Stimulated activated memory B cell treated with anti-CD40 and anti-IgM and Interleukin-4, amounts not matched to agents 10 μg/mL and 1 μg/mL and 100 μg/mL, for 72 hours (primary cell): ENCODE measurements around the gene ERICH6.

ENCODE experiments used
- ATAC-seq: fragments of 150-1000 bp; cut with Tn5 transposase; 2 replicates; pipeline ENCODE4 v1.10.0; 2021
- H3K27ac Mint-ChIP-seq: one replicate; pipeline ENCODE4 v1.8.0; 2022; ENCODE audit warnings: mild to moderate bottlenecking, mixed read lengths
- H3K27me3 Mint-ChIP-seq: one replicate; pipeline ENCODE4 v1.8.0; 2022; ENCODE audit warnings: mixed read lengths
- H3K36me3 Mint-ChIP-seq: one replicate; pipeline ENCODE4 v1.8.0; 2022; ENCODE audit warnings: mixed read lengths
- H3K4me1 Mint-ChIP-seq: one replicate; pipeline ENCODE4 v1.8.0; 2022; ENCODE audit warnings: mixed read lengths
- H3K4me3 Mint-ChIP-seq: one replicate; pipeline ENCODE4 v1.8.0; 2022; ENCODE audit warnings: mild to moderate bottlenecking, moderate library complexity, mixed read lengths
- H3K9me3 Mint-ChIP-seq: one replicate; pipeline ENCODE4 v1.8.0; 2022; ENCODE audit warnings: mixed read lengths

ERICH6 gene

DNA sequence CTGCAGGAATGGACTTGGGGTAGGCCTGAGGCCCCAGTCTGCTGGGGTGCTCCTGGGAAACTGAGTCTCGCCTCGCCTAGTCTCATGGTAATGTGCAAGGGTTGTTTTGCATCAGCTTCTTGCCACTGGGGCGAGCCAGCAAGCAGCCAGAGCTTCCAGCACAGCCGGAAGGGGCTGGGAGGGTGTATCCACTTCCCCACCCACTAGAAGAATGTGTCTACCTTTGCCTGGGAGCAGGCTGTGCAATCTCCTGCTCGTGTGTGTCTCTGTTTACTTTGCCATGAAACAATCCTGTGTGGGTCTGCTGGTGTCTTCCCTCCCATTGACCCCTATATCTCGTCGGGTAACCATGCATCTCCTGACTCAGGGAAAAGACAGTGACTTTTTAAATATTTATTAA, 21.8 kb upstream of the ERICH6 start:
- no peaks in the 10 kb centered on the region for H3K36me3 Mint-ChIP-seq
- no peaks in the 10 kb centered on the region for H3K27me3 Mint-ChIP-seq

GRCh38 chr3:150723946-150724345, 20.2 kb upstream of the ERICH6 start:
- Mint-ChIP-seq H3K27ac (no peak overlapping the region), H3K4me1 (peaks cover 15% of the 10 kb centered on the region)
- ATAC-seq = no peak

More for the DNA sequence above, 21.8 kb upstream of the ERICH6 start:
- Mint-ChIP-seq H3K9me3 (no peaks in the 10 kb centered on the region), H3K4me3 (no peak overlapping the region), H3K27ac (no peak overlapping the region), H3K4me1 (peaks cover 15% of the 10 kb centered on the region)
- ATAC-seq = no peak

GRCh38 chr3:150722267-150722666, 18.5 kb upstream of the ERICH6 start:
- Mint-ChIP-seq H3K27me3 (no peaks in the 10 kb centered on the region), H3K4me3 (no peak overlapping the region), H3K27ac (no peak overlapping the region), H3K9me3 (no peaks in the 10 kb centered on the region), H3K4me1 (peaks cover 15% of the 10 kb centered on the region), H3K36me3 (no peaks in the 10 kb centered on the region)
- ATAC-seq = no peak

More at GRCh38 chr3:150723946-150724345, 20.2 kb upstream of the ERICH6 start:
- H3K27me3 Mint-ChIP-seq = no peaks in the 10 kb centered on the region
- no peaks in the 10 kb centered on the region for H3K9me3 Mint-ChIP-seq
- no peak overlapping the region for H3K4me3 Mint-ChIP-seq
- H3K36me3 Mint-ChIP-seq = no peaks in the 10 kb centered on the region

- Mint-ChIP-seq H3K27ac (no peak overlapping the region), H3K4me3 (no peak overlapping the region)
Observed at GRCh38 chr3:150721285-150722130, 17.8 kb upstream of the ERICH6 start.

DNA sequence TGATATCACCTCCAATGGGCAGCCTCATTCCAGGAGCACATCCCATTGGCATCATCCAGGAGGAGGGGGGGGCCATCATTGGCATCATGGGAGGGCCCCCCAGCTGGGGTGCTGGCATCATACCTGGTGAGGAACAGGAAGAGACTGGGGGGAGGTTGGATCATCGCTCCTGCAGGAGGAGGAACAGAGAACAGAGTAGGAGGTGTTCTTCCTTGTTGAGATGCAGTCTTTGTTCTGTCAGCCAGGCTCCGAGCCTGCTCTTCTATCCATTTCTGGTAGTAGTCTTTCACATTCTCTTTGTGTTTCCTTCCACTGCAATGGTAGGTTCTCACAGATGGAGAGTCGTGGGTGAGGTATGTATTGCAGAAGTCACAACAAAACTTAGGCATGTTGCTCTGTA, 16.7 kb upstream of the ERICH6 start:
- Mint-ChIP-seq H3K27ac (no peak overlapping the region), H3K4me1 (peaks cover 15% of the 10 kb centered on the region), H3K36me3 (no peaks in the 10 kb centered on the region), H3K9me3 (peaks cover 2% of the 10 kb centered on the region), H3K4me3 (no peak overlapping the region), H3K27me3 (no peaks in the 10 kb centered on the region)
- ATAC-seq = no peak

More at GRCh38 chr3:150721285-150722130, 17.8 kb upstream of the ERICH6 start:
- Mint-ChIP-seq H3K27me3 (no peaks in the 10 kb centered on the region), H3K9me3 (peaks cover 2% of the 10 kb centered on the region), H3K36me3 (no peaks in the 10 kb centered on the region), H3K4me1 (peaks cover 15% of the 10 kb centered on the region)
- ATAC-seq = peak; percentile 74

- Mint-ChIP-seq H3K4me3 (no peak overlapping the region), H3K36me3 (peaks cover 54% of the 10 kb centered on the region), H3K27ac (no peak overlapping the region), H3K4me1 (peaks cover 7% of the 10 kb centered on the region), H3K9me3 (peaks cover 8% of the 10 kb centered on the region), H3K27me3 (no peaks in the 10 kb centered on the region)
- ATAC-seq = no peak
Observed at GRCh38 chr3:150710097-150710496, 6.4 kb upstream of the ERICH6 start.

DNA sequence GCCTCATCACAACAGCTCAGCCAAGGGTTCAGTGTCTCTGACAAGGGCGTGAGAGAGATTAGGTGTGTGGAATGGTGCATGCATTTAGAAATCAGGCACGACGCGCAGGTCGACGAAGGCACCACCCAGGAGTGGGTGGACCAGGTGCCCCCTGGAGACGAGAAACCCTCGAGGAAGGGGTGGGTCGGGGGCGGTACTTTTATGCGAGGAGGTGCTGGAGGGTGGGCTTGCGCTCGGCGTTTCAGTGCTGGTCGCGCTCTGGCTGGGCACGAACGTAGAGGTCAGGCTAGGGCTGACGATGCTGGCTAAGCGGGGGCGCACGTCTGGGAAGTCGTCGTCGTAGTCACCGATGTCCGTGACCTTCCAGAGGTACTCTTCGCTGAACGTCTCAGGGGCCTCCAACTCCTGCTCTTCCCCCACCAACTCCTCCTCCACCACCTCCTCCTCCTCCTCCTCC, 393 bp downstream of the ERICH6 start:
- peaks cover 29% of the 10 kb centered on the region for H3K4me1 Mint-ChIP-seq
- peaks cover 3% of the 10 kb centered on the region for H3K9me3 Mint-ChIP-seq
- peak overlapping the region; percentile 91 for H3K4me3 Mint-ChIP-seq
- peak; percentile 78 for ATAC-seq
- peak overlapping the region; percentile 92 for H3K27ac Mint-ChIP-seq
- H3K36me3 Mint-ChIP-seq = peaks cover 9% of the 10 kb centered on the region
- no peaks in the 10 kb centered on the region for H3K27me3 Mint-ChIP-seq

- Mint-ChIP-seq H3K9me3 (peaks cover 3% of the 10 kb centered on the region), H3K27ac (no peak overlapping the region), H3K4me3 (no peak overlapping the region), H3K4me1 (peaks cover 20% of the 10 kb centered on the region), H3K36me3 (no peaks in the 10 kb centered on the region), H3K27me3 (no peaks in the 10 kb centered on the region)
- ATAC-seq = no peak
Observed at GRCh38 chr3:150699068-150699639, 4.6 kb downstream of the ERICH6 start.

GRCh38 chr3:150697646-150698045, 6.1 kb downstream of the ERICH6 start:
- Mint-ChIP-seq H3K4me3 (no peak overlapping the region), H3K27ac (no peak overlapping the region), H3K36me3 (no peaks in the 10 kb centered on the region), H3K9me3 (peaks cover 3% of the 10 kb centered on the region), H3K4me1 (peaks cover 14% of the 10 kb centered on the region), H3K27me3 (no peaks in the 10 kb centered on the region)
- peak; percentile 12 for ATAC-seq

GRCh38 chr3:150691414-150692040, 12.2 kb downstream of the ERICH6 start:
- Mint-ChIP-seq H3K9me3 (peaks cover 3% of the 10 kb centered on the region), H3K36me3 (no peaks in the 10 kb centered on the region), H3K4me3 (no peak overlapping the region), H3K4me1 (no peaks in the 10 kb centered on the region), H3K27me3 (no peaks in the 10 kb centered on the region), H3K27ac (no peak overlapping the region)
- no peak for ATAC-seq

- Mint-ChIP-seq H3K4me1 (peaks cover 4% of the 10 kb centered on the region), H3K27me3 (no peaks in the 10 kb centered on the region), H3K27ac (no peak overlapping the region), H3K36me3 (no peaks in the 10 kb centered on the region), H3K4me3 (no peak overlapping the region), H3K9me3 (no peaks in the 10 kb centered on the region)
- ATAC-seq = no peak
Observed at GRCh38 chr3:150687613-150688012, 16.1 kb downstream of the ERICH6 start.

- no peaks in the 10 kb centered on the region for H3K9me3 Mint-ChIP-seq
- H3K27ac Mint-ChIP-seq = no peak overlapping the region
- no peaks in the 10 kb centered on the region for H3K36me3 Mint-ChIP-seq
- peaks cover 24% of the 10 kb centered on the region for H3K4me1 Mint-ChIP-seq
- ATAC-seq = no peak
- H3K4me3 Mint-ChIP-seq = no peak overlapping the region
- no peaks in the 10 kb centered on the region for H3K27me3 Mint-ChIP-seq
Observed at GRCh38 chr3:150682824-150683223, 20.9 kb downstream of the ERICH6 start.

GRCh38 chr3:150682279-150682678, 21.4 kb downstream of the ERICH6 start:
- Mint-ChIP-seq H3K4me3 (no peak overlapping the region), H3K9me3 (no peaks in the 10 kb centered on the region), H3K4me1 (peaks cover 24% of the 10 kb centered on the region), H3K36me3 (no peaks in the 10 kb centered on the region), H3K27ac (no peak overlapping the region), H3K27me3 (no peaks in the 10 kb centered on the region)
- ATAC-seq = no peak

DNA sequence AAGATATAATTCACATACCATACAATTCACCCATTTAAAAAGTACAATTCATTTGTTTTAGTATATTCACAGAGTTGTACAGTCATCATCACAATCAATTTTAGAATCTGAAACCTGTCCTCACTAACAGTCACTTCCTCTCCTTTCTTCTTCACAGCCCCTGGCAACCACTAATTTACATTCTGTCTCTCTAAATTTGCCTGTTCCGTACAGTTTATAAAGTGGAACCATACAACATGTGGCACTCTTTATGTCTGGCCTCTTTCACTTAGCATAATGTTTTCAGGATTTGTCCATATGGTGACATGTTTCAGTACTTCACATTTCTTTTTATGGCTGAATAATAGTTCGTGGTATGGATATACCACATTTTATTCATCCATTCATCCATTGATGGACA, 22.7 kb downstream of the ERICH6 start:
- Mint-ChIP-seq H3K9me3 (peaks cover 4% of the 10 kb centered on the region), H3K27me3 (no peaks in the 10 kb centered on the region), H3K4me1 (peaks cover 24% of the 10 kb centered on the region), H3K4me3 (peak overlapping the region; percentile 32), H3K27ac (peak overlapping the region; percentile 13), H3K36me3 (peaks cover 3% of the 10 kb centered on the region)
- ATAC-seq = peak; percentile 98

DNA sequence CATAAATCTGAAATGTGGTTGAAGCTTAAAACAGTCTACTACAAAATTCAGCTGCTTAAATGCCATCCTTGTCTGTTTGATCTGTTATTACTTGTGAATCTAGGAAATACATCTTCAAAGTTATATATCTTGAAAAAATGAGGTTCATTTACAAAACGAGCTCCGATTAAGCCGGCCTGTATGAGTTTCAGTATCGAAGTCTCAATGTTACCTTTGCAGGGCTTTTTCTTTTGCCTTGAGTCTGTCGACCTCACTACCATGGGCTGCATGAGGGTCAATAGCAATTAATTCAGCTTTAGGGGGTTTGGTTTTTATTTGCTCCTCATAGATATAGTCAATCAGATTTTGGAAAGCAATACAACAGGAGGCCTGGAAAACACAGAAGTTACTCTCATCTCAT, 23.2 kb downstream of the ERICH6 start:
- peaks cover 9% of the 10 kb centered on the region for H3K9me3 Mint-ChIP-seq
- H3K4me1 Mint-ChIP-seq = peaks cover 24% of the 10 kb centered on the region
- peak overlapping the region; percentile 40 for H3K4me3 Mint-ChIP-seq

More for the DNA sequence above, 23.2 kb downstream of the ERICH6 start:
- H3K27ac Mint-ChIP-seq = peak overlapping the region; percentile 13
- no peaks in the 10 kb centered on the region for H3K27me3 Mint-ChIP-seq
- peaks cover 8% of the 10 kb centered on the region for H3K36me3 Mint-ChIP-seq
- ATAC-seq = no peak
